ENCODE data around the gene SYNE2.

- TF ChIP-seq BACH1 (IDR thresholded peaks at IDR 0.05; ENCODE audit: borderline replicate concordance) (no peak), SRF (IDR thresholded peaks at IDR 0.05; ENCODE audit: low read depth in 2 of 2, low read length in 2 of 2) (no peak)
Measured at GRCh38 chr14:64147126-64147790, 294.5 kb downstream of the SYNE2 start.
